ENCODE measurements around the gene BRSK1.

DNA sequence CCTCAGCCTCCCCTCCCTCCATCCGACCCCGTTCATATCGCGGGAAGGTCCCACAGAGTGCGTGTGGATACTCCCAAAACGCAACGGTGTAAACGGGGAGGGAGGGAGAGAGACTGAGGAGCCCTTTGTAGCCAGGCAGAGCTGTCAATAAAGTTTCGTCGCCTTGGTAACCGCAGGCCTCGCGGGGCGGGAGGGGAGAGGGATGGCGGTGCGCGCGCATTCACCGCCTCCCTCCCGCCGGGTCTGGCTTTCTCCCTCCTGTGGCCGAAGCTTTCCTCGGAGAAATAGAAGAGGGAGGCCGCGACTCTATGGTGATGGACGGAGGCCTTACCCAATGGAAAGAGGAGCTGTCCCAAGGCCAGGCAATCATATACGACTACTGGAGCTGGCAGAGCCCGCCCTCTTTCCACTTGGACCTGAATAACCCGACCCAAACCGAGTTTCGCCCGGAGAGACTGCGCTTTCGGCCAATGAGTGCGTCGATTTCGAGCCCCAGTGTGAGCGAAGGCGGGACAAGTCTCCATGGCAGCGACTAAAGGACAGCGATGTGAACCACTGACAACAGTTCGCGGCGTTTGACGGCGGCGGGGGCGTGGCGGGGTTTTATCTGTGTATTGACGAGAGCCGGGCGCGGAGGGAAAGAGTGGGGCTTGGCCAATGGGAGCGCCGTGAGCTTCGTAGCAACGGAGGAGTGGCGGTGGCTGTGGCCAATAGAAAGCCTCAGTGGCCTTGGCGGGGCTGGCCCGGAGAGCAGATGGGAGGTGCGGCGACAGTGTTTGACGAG, 55.5 kb downstream of the BRSK1 start, which contains the start of gene KMT5C:
- TF ChIP-seq, protein P1, sequence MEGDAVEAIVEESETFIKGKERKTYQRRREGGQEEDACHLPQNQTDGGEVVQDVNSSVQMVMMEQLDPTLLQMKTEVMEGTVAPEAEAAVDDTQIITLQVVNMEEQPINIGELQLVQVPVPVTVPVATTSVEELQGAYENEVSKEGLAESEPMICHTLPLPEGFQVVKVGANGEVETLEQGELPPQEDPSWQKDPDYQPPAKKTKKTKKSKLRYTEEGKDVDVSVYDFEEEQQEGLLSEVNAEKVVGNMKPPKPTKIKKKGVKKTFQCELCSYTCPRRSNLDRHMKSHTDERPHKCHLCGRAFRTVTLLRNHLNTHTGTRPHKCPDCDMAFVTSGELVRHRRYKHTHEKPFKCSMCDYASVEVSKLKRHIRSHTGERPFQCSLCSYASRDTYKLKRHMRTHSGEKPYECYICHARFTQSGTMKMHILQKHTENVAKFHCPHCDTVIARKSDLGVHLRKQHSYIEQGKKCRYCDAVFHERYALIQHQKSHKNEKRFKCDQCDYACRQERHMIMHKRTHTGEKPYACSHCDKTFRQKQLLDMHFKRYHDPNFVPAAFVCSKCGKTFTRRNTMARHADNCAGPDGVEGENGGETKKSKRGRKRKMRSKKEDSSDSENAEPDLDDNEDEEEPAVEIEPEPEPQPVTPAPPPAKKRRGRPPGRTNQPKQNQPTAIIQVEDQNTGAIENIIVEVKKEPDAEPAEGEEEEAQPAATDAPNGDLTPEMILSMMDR (IDR thresholded peaks at IDR 0.05) = no peak
- TF ChIP-seq POLR2A (IDR thresholded peaks at IDR 0.05; ENCODE audit: low read length) (no peak), EP300 (IDR thresholded peaks at IDR 0.05) (no peak), MYC (IDR thresholded peaks at IDR 0.05; ENCODE audit: borderline replicate concordance, low read length) (0 out of 2 replicates have a peak, but pooled peaks have one; percentile 20), CBX8 (IDR thresholded peaks at IDR 0.05) (no peak), RAD21 (conservative IDR thresholded peaks at IDR 0.05 in 1 of 2, IDR thresholded peaks at IDR 0.05 in 1 of 2) (no peak; a peak in 1 of 5 replicates), JUN (IDR thresholded peaks at IDR 0.05) (no peak), RNF2 (IDR thresholded peaks at IDR 0.05; ENCODE audit: borderline replicate concordance, low read depth) (no peak)
- TF ChIP-seq, protein P2, sequence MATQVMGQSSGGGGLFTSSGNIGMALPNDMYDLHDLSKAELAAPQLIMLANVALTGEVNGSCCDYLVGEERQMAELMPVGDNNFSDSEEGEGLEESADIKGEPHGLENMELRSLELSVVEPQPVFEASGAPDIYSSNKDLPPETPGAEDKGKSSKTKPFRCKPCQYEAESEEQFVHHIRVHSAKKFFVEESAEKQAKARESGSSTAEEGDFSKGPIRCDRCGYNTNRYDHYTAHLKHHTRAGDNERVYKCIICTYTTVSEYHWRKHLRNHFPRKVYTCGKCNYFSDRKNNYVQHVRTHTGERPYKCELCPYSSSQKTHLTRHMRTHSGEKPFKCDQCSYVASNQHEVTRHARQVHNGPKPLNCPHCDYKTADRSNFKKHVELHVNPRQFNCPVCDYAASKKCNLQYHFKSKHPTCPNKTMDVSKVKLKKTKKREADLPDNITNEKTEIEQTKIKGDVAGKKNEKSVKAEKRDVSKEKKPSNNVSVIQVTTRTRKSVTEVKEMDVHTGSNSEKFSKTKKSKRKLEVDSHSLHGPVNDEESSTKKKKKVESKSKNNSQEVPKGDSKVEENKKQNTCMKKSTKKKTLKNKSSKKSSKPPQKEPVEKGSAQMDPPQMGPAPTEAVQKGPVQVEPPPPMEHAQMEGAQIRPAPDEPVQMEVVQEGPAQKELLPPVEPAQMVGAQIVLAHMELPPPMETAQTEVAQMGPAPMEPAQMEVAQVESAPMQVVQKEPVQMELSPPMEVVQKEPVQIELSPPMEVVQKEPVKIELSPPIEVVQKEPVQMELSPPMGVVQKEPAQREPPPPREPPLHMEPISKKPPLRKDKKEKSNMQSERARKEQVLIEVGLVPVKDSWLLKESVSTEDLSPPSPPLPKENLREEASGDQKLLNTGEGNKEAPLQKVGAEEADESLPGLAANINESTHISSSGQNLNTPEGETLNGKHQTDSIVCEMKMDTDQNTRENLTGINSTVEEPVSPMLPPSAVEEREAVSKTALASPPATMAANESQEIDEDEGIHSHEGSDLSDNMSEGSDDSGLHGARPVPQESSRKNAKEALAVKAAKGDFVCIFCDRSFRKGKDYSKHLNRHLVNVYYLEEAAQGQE (IDR thresholded peaks at IDR 0.05) = 0 out of 2 replicates have a peak, but pooled peaks have one; percentile 6

Data from A549 (cell line).